Suprapubic skin (tissue), 4 donors: ENCODE measurements around the gene PSMD10.

Source experiments
- POLR2A ChIP-seq, 2 donors: fragments of 450-650 bp; IDR thresholded peaks; one replicate each; pipeline ENCODE4 v1.6.1; 2017; ENCODE audit warnings: antibody characterized with exemption in 2 of 2, mild to moderate bottlenecking in 2 of 2, moderate library complexity in 2 of 2
- POLR2AphosphoS5 ChIP-seq, 3 donors: sonication (generic); formaldehyde crosslinking; IDR thresholded peaks; one replicate each; pipeline ENCODE4 v1.6.1; 2017; ENCODE audit warnings: antibody characterized with exemption in 3 of 3
- TF ChIP-seq, protein P1 (sequence below), 2 donors: fragments of 200-600 bp in 1 of 2; fragments of 450-650 bp in 1 of 2; sonication (generic) in 1 of 2; IDR thresholded peaks; one replicate each; pipeline ENCODE4 v1.5.1; 2016 to 2019; ENCODE audit warnings: antibody characterized with exemption in 2 of 2, mild to moderate bottlenecking in 1 of 2, moderate library complexity in 1 of 2

DNA sequence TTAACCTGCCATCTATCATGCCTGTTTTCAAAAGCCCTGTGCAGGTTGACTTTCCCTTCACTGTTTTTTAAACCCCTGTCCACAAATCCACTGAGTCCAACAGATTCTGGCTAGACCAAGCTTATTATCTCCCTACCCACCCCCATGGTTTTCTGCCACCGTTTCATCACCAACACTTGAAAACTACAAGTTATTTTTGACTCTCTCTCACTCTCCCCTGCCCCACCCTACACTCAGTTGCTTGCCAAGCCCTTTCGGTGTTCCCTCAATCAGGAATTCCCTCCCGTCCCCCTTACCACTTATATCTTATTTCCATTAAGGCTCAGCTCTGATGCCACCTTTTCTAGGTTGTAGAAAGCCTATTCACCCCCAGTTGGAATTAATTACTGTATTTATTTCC lies 29.9 kb upstream of the PSMD10 start:
- TF ChIP-seq, protein P1, sequence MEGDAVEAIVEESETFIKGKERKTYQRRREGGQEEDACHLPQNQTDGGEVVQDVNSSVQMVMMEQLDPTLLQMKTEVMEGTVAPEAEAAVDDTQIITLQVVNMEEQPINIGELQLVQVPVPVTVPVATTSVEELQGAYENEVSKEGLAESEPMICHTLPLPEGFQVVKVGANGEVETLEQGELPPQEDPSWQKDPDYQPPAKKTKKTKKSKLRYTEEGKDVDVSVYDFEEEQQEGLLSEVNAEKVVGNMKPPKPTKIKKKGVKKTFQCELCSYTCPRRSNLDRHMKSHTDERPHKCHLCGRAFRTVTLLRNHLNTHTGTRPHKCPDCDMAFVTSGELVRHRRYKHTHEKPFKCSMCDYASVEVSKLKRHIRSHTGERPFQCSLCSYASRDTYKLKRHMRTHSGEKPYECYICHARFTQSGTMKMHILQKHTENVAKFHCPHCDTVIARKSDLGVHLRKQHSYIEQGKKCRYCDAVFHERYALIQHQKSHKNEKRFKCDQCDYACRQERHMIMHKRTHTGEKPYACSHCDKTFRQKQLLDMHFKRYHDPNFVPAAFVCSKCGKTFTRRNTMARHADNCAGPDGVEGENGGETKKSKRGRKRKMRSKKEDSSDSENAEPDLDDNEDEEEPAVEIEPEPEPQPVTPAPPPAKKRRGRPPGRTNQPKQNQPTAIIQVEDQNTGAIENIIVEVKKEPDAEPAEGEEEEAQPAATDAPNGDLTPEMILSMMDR (IDR thresholded peaks at IDR 0.05): no peak
- TF ChIP-seq POLR2A (IDR thresholded peaks at IDR 0.05) (no peak), POLR2AphosphoS5 (IDR thresholded peaks at IDR 0.05) (no peak)
